Upper lobe of left lung (tissue), 6 donors: ENCODE results near the gene CFAP161. TPM values are rescaled to one million over a fixed set of nuclear protein-coding genes. Genes with fewer than 3 reads are reported as not detected.

Experiments
- ATAC-seq, 2 donors: fragments of 200-7000 bp; cut with Tn5 transposase; one replicate each; pipeline ENCODE4 v1.9.1; 2022; ENCODE audit warnings: mild to moderate bottlenecking in 2 of 2, moderate library complexity in 2 of 2; ENCODE audit not compliant: low FRiP score in 2 of 2
- DNase-seq, 2 donors: peaks; one replicate each; pipeline ENCODE4 v3.0.0-alpha.2; 2019 to 2020
- H3K27ac ChIP-seq, 4 donors: fragments of 200-600 bp; sonication (generic); one replicate each; pipeline ENCODE4 v1.5.1; 2016 to 2019
- H3K27me3 ChIP-seq, 4 donors: fragments of 200-600 bp; sonication (generic); one replicate each; pipeline ENCODE4 v1.5.1; 2017 to 2019
- H3K36me3 ChIP-seq, 4 donors: fragments of 200-600 bp; sonication (generic); one replicate each; pipeline ENCODE4 v1.5.1; 2016 to 2019
- H3K4me1 ChIP-seq, 4 donors: fragments of 200-600 bp; sonication (generic); one replicate each; pipeline ENCODE4 v1.5.1; 2018 to 2019
- H3K4me3 ChIP-seq, 4 donors: fragments of 200-600 bp; sonication (generic); one replicate each; pipeline ENCODE4 v1.5.1; 2017 to 2019; ENCODE audit warnings: mild to moderate bottlenecking in 2 of 4, moderate library complexity in 1 of 4
- H3K9me3 ChIP-seq, 4 donors: fragments of 200-600 bp; sonication (generic); one replicate each; pipeline ENCODE4 v1.5.1; 2018 to 2019
- EP300 ChIP-seq, 4 donors: sonication (generic); formaldehyde crosslinking; IDR thresholded peaks; one replicate each; pipeline ENCODE4 v1.5.1; 2017; ENCODE audit warnings: antibody characterized with exemption in 4 of 4, control low read depth in 2 of 4
- POLR2A ChIP-seq, 4 donors: fragments of 450-650 bp; IDR thresholded peaks; one replicate each; pipeline ENCODE4 v1.5.1; 2016 to 2017; ENCODE audit warnings: antibody characterized with exemption in 4 of 4, mild to moderate bottlenecking in 2 of 4
- POLR2AphosphoS5 ChIP-seq, 2 donors: sonication (generic); formaldehyde crosslinking; IDR thresholded peaks; one replicate each; pipeline ENCODE4 v1.5.1; 2017; ENCODE audit warnings: antibody characterized with exemption in 2 of 2
- WGBS, 2 donors: methylation state at CpG; one replicate each; pipeline ENCODE4 v1.1.5; 2017 to 2018; 5-methylcytosine and 5-hydroxymethylcytosine counted together
- total RNA-seq, 6 donors: library from RNA; depleted of rRNA in 4 of 6; stranded (reverse); fragments of >200 nt in 4 of 6; gene quantifications; one replicate each; pipeline versions ENCODE4 v1.1.0 to v1.2.1, GENCODE V29; 2016 to 2021
- TF ChIP-seq, protein P1 (sequence below), 6 experiments: fragments of 450-650 bp in 4 of 6; fragments of 200-600 bp in 2 of 6; sonication (generic) in 2 of 6; IDR thresholded peaks; one replicate each; pipeline ENCODE4 v1.5.1; 2016 to 2019; ENCODE audit warnings: antibody characterized with exemption in 6 of 6
- donor health status: DM: no; HTN: no; CAD: no; lungs with moderate emphysema.
- donor health status: DM: no; HTN: yes; CAD: no; lungs with severe emphysema.

CFAP161 gene
- total RNA-seq, 6 donors from 2014 or later = 1.2 to 9.0 (median 2.6) TPM

DNA sequence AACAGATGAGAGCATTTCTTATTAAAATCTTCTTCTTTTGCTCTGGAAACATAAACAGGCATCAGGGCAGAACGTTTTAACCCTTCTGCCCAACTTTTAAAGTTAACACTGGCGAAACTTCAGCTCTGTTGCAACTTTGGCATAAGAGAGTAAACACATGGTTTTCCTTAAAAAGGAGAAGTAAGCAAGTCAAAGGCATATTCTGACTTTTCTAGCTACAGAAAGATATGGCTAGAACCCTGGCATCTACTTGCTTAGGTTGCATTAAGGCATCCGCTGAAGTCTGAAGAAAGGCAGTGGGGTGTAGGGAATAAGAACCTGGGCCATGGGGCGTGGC is 49.3 kb downstream of the CFAP161 start:
- no peaks in the 10 kb centered on the region for H3K36me3 ChIP-seq
- ATAC-seq = peak in 1 of 2 donors; percentile 28
- 60 to 67% methylated on average over 4 of the region's 4 CpGs for WGBS, 2 donors
- no peaks in the 10 kb centered on the region for H3K9me3 ChIP-seq
- TF ChIP-seq, protein P1, sequence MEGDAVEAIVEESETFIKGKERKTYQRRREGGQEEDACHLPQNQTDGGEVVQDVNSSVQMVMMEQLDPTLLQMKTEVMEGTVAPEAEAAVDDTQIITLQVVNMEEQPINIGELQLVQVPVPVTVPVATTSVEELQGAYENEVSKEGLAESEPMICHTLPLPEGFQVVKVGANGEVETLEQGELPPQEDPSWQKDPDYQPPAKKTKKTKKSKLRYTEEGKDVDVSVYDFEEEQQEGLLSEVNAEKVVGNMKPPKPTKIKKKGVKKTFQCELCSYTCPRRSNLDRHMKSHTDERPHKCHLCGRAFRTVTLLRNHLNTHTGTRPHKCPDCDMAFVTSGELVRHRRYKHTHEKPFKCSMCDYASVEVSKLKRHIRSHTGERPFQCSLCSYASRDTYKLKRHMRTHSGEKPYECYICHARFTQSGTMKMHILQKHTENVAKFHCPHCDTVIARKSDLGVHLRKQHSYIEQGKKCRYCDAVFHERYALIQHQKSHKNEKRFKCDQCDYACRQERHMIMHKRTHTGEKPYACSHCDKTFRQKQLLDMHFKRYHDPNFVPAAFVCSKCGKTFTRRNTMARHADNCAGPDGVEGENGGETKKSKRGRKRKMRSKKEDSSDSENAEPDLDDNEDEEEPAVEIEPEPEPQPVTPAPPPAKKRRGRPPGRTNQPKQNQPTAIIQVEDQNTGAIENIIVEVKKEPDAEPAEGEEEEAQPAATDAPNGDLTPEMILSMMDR (IDR thresholded peaks at IDR 0.05) = no peak
- TF ChIP-seq POLR2AphosphoS5 (IDR thresholded peaks at IDR 0.05) = no peak
- no peak for TF ChIP-seq EP300 (IDR thresholded peaks at IDR 0.05)
- no peak for TF ChIP-seq POLR2A (IDR thresholded peaks at IDR 0.05)
- peaks cover 0 to 4% (median 0%) of the 10 kb centered on the region in 4 donors for H3K4me1 ChIP-seq
- no peak for DNase-seq
- peak overlapping the region; percentile 24 to 70 (median 56) for H3K27ac ChIP-seq
- H3K27me3 ChIP-seq = no peaks in the 10 kb centered on the region
- peak overlapping the region in 3 of 4 donors; percentile 25 to 41 (median 32) for H3K4me3 ChIP-seq

- ATAC-seq (peak; percentile 64 to 74), DNase-seq (peak in 1 of 2 donors; percentile 47)
- Histone ChIP-seq H3K27me3 (no peaks in the 10 kb centered on the region), H3K4me1 (peaks cover 0 to 4% (median 0%) of the 10 kb centered on the region in 4 donors), H3K4me3 (peak overlapping the region in 3 of 4 donors; percentile 25 to 41 (median 32)), H3K27ac (peak overlapping the region; percentile 24 to 70 (median 56)), H3K36me3 (no peaks in the 10 kb centered on the region), H3K9me3 (no peaks in the 10 kb centered on the region)
- WGBS, 2 donors = 47 to 67% methylated on average over 5 of the region's 5 CpGs
- TF ChIP-seq POLR2AphosphoS5 (IDR thresholded peaks at IDR 0.05) = peak; percentile 69 to 73
- TF ChIP-seq, protein P1 (IDR thresholded peaks at IDR 0.05) = no peak
- TF ChIP-seq POLR2A (IDR thresholded peaks at IDR 0.05) = peak in 1 of 4 donors; percentile 32
Observed at GRCh38 chr15:81184188-81184587, 50.1 kb downstream of the CFAP161 start.

GRCh38 chr15:81185631-81186295 is 51.7 kb downstream of the CFAP161 start:
- Histone ChIP-seq H3K4me1 (peaks cover 0 to 4% (median 2%) of the 10 kb centered on the region in 4 donors), H3K4me3 (no peak overlapping the region), H3K36me3 (no peaks in the 10 kb centered on the region), H3K27ac (peak overlapping the region in 3 of 4 donors; percentile 44 to 51 (median 50)), H3K9me3 (no peaks in the 10 kb centered on the region), H3K27me3 (no peaks in the 10 kb centered on the region)
- WGBS, 2 donors = 76 to 85% methylated on average over 5 of the region's 5 CpGs
- DNase-seq (no peak), ATAC-seq (no peak)
- TF ChIP-seq EP300 (IDR thresholded peaks at IDR 0.05) (no peak), POLR2A (IDR thresholded peaks at IDR 0.05) (no peak), POLR2AphosphoS5 (IDR thresholded peaks at IDR 0.05) (no peak)
- TF ChIP-seq, protein P1 (IDR thresholded peaks at IDR 0.05) = no peak

DNA sequence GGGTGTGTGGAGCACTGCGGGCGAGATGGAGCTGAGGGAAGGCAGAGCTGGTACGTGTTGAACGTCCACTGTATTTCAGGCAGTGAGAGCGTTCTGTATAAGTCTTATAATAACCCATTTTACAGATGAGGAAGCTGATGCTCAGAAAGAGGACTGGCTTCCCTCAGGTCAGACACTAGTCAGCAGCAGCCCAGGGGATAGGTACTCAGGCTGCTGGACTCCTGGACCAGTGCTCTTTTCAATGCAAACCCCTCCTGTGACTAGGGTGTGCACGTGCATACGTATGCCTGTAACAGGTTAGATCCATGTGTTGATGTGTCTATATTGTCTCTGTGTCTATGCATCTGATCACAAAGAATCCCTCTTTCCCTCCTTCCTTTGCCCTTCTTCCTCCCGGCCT is 54.3 kb downstream of the CFAP161 start:
- no peaks in the 10 kb centered on the region for H3K36me3 ChIP-seq
- peaks cover 0 to 4% (median 0%) of the 10 kb centered on the region in 4 donors for H3K4me1 ChIP-seq
- 85 to 89% methylated on average over 8 of the region's 8 CpGs for WGBS, 2 donors
- peak overlapping the region in 2 of 4 donors; percentile 29 to 44 for H3K27ac ChIP-seq
- H3K4me3 ChIP-seq = no peak overlapping the region
- DNase-seq (no peak), ATAC-seq (no peak)
- TF ChIP-seq EP300 (IDR thresholded peaks at IDR 0.05) = no peak
- no peak for TF ChIP-seq POLR2AphosphoS5 (IDR thresholded peaks at IDR 0.05)
- TF ChIP-seq, protein P1 (IDR thresholded peaks at IDR 0.05) = no peak
- no peak for TF ChIP-seq POLR2A (IDR thresholded peaks at IDR 0.05)
- H3K27me3 ChIP-seq = no peaks in the 10 kb centered on the region
- no peaks in the 10 kb centered on the region for H3K9me3 ChIP-seq
